Ovary (tissue), 3 donors: ENCODE results near the gene SIRPA.

Experiments used
- POLR2A ChIP-seq: fragments of 450-650 bp; IDR thresholded peaks from one replicate; pipeline ENCODE4 v1.6.1; 2017; ENCODE audit warnings: antibody characterized with exemption, mild to moderate bottlenecking, moderate library complexity
- TF ChIP-seq, protein P1 (sequence below), 3 donors: fragments of 450-650 bp in 2 of 3; fragments of 200-600 bp in 1 of 3; IDR thresholded peaks; one replicate each; pipeline versions ENCODE4 v1.5.1 to v1.8.0; 2016 to 2022; ENCODE audit warnings: antibody characterized with exemption in 3 of 3, mild to moderate bottlenecking in 1 of 3
- donor health status: DM: no; HTN: no; CAD: no.

DNA sequence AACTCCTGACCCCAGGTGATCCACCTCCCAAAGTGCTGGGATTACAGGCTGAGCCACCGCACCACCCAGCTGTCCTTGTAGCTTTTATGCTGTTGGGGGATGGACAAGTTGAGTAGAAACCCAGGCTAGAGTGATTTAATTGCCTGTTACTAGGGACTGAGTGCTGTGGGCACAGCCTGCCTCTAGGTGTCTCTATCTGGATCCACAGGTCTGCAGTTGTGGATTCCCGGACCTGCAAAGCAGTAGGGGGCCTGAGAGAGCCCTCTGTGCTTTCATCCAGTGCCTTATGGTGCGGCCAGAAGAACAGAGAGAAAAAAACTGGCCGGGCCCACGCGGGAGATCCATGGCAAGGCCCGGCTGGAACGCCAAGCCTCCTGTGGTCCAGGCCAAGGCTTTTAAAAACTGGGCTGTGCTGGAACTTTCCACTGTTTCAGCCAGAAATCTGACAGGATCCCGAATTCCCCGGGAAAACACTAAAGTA lies 5.2 kb downstream of the SIRPA start:
- TF ChIP-seq, protein P1, sequence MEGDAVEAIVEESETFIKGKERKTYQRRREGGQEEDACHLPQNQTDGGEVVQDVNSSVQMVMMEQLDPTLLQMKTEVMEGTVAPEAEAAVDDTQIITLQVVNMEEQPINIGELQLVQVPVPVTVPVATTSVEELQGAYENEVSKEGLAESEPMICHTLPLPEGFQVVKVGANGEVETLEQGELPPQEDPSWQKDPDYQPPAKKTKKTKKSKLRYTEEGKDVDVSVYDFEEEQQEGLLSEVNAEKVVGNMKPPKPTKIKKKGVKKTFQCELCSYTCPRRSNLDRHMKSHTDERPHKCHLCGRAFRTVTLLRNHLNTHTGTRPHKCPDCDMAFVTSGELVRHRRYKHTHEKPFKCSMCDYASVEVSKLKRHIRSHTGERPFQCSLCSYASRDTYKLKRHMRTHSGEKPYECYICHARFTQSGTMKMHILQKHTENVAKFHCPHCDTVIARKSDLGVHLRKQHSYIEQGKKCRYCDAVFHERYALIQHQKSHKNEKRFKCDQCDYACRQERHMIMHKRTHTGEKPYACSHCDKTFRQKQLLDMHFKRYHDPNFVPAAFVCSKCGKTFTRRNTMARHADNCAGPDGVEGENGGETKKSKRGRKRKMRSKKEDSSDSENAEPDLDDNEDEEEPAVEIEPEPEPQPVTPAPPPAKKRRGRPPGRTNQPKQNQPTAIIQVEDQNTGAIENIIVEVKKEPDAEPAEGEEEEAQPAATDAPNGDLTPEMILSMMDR (IDR thresholded peaks at IDR 0.05), result peak in 1 of 3 donors; percentile 12
- no peak for TF ChIP-seq POLR2A
